Lower leg skin (tissue), 3 donors: ENCODE results near the gene VPS39.

ENCODE experiments used
- CTCF ChIP-seq, 3 donors: fragments of 450-650 bp; IDR thresholded peaks; one replicate each; pipeline ENCODE4 v1.5.1; 2016; ENCODE audit warnings: antibody characterized with exemption in 3 of 3, mild to moderate bottlenecking in 3 of 3, moderate library complexity in 2 of 3
- POLR2A ChIP-seq, 2 donors: fragments of 450-650 bp; IDR thresholded peaks; one replicate each; pipeline ENCODE4 v1.6.1; 2016 to 2017; ENCODE audit warnings: antibody characterized with exemption in 2 of 2, mild to moderate bottlenecking in 1 of 2, moderate library complexity in 1 of 2

- TF ChIP-seq CTCF (IDR thresholded peaks at IDR 0.05) = no peak
- TF ChIP-seq POLR2A (IDR thresholded peaks at IDR 0.05) = no peak
Measured at GRCh38 chr15:42130246-42130986, 77.7 kb downstream of the VPS39 start.
